Measurements from ENCODE around the gene ITIH3.

The ITIH3 gene

GRCh38 chr3:52829906-52830463 lies 35.4 kb downstream of the ITIH3 start:
- no peak for DNase-seq

- no peak for DNase-seq
Observed at GRCh38 chr3:52830535-52831258, 36.1 kb downstream of the ITIH3 start, which contains the start of gene ITIH4. Gene ITIH4 (minus strand): TSS chr3:52830672. CDS start chr3:52830642, 30 bp downstream.

GRCh38 chr3:52831500-52832301 lies 37.1 kb downstream of the ITIH3 start:
- DNase-seq: no peak

GRCh38 chr3:52833202-52833601 lies 38.6 kb downstream of the ITIH3 start:
- DNase-seq: no peak

GRCh38 chr3:52834871-52835501 lies 40.4 kb downstream of the ITIH3 start, which contains the start of gene MUSTN1:
Gene MUSTN1 (minus strand): TSS chr3:52835019. CDS start chr3:52834948, 71 bp downstream.
- DNase-seq: no peak

- DNase-seq: no peak
Observed at GRCh38 chr3:52835766-52836470, 41.3 kb downstream of the ITIH3 start.

- DNase-seq: no peak
Observed at GRCh38 chr3:52836471-52836845, 41.9 kb downstream of the ITIH3 start.

GRCh38 chr3:52836986-52837385 lies 42.4 kb downstream of the ITIH3 start:
- no peak for DNase-seq

- no peak for DNase-seq
Observed at GRCh38 chr3:52838561-52839267, 44.1 kb downstream of the ITIH3 start.

- no peak for DNase-seq
Observed at GRCh38 chr3:52839268-52839575, 44.6 kb downstream of the ITIH3 start.

GRCh38 chr3:52839892-52840545 lies 45.4 kb downstream of the ITIH3 start:
- no peak for DNase-seq

- no peak for DNase-seq
Observed at GRCh38 chr3:52841211-52841980, 46.8 kb downstream of the ITIH3 start.

- no peak for DNase-seq
Observed at GRCh38 chr3:52841981-52842340, 47.4 kb downstream of the ITIH3 start.

- DNase-seq: no peak
Observed at GRCh38 chr3:52842424-52842823, 47.8 kb downstream of the ITIH3 start.

- DNase-seq: no peak
Observed at GRCh38 chr3:52843108-52843865, 48.7 kb downstream of the ITIH3 start.

GRCh38 chr3:52843881-52844280 lies 49.3 kb downstream of the ITIH3 start:
- no peak for DNase-seq

- no peak for DNase-seq
Observed at GRCh38 chr3:52844290-52844975, 49.8 kb downstream of the ITIH3 start.

- no peak for DNase-seq
Observed at GRCh38 chr3:52845157-52845556, 50.6 kb downstream of the ITIH3 start.

GRCh38 chr3:52845691-52846431 lies 51.3 kb downstream of the ITIH3 start:
- DNase-seq: no peak

Measured in NCI-H748 treated with DMSO at 0.1 percent for 48 hours (cell line).